H1 (cell line): Measurements from ENCODE around the gene PITRM1. TPM values are rescaled to one million over a fixed set of nuclear protein-coding genes. Genes with fewer than 3 reads are reported as not detected.

ENCODE experiments used
- CTCF ChIA-PET: fragments of 300-600 bp; sonication (Branson Sonifier 250); formaldehyde crosslinking; loops from one replicate; lab custom pipeline; 2021; ENCODE audit not compliant: partially characterized antibody; lab: Charles Lee
- POLR2A ChIA-PET: fragments of 300-600 bp; sonication (Branson Sonifier 250); formaldehyde crosslinking; loops from one replicate; lab custom pipeline; 2021; ENCODE audit warnings: inconsistent platforms; ENCODE audit not compliant: partially characterized antibody; lab: Charles Lee
- DNase-seq, 2 experiments: peaks; one replicate each; pipeline versions ENCODE4 v3.0.0 to v3.0.0-alpha.2; 2010 to 2022; ENCODE audit warnings: low spot score in 2 of 2, low read depth in 1 of 2, mixed read lengths in 1 of 2
- FAIRE-seq: peaks from 2 replicates; lab custom pipeline; 2011; peaks lifted over from hg19 to GRCh38; lab: Jason Lieb, UNC
- H2AFZ ChIP-seq: 2 replicates; pipeline ENCODE4 v1.8.1; 2012; ENCODE audit warnings: low read length, inconsistent platforms
- H2AK5ac ChIP-seq: 2 replicates; pipeline ENCODE4 v1.6.1; 2013; ENCODE audit warnings: low read depth, low read length
- H2BK120ac ChIP-seq: replicated peaks from 2 replicates; pipeline ENCODE3; 2013; ENCODE audit warnings: low read depth, low read length, inconsistent platforms
- H2BK12ac ChIP-seq: 2 replicates; pipeline ENCODE4 v1.6.1; 2013; ENCODE audit warnings: low read depth, low read length
- H2BK15ac ChIP-seq: 2 replicates; pipeline ENCODE4 v1.6.1; 2013; ENCODE audit warnings: low read length
- H2BK20ac ChIP-seq: 2 replicates; pipeline ENCODE4 v1.6.1; 2013; ENCODE audit warnings: low read length
- H2BK5ac ChIP-seq: 2 replicates; pipeline ENCODE4 v1.6.1; 2013; ENCODE audit warnings: low read depth, low read length
- H3K14ac ChIP-seq: 2 replicates; pipeline ENCODE4 v1.6.1; 2013; ENCODE audit warnings: inconsistent platforms; ENCODE audit not compliant: insufficient read length
- H3K18ac ChIP-seq: 2 replicates; pipeline ENCODE4 v1.6.1; 2013; ENCODE audit warnings: low read length; ENCODE audit errors: extremely low read depth
- H3K23ac ChIP-seq: 2 replicates; pipeline ENCODE4 v1.6.1; 2013; ENCODE audit warnings: inconsistent platforms; ENCODE audit not compliant: insufficient read length
- H3K23me2 ChIP-seq: 2 replicates; pipeline ENCODE4 v1.6.1; 2013; ENCODE audit warnings: low read depth, low read length
- H3K27ac ChIP-seq: 2 replicates; pipeline ENCODE4 v1.6.1; 2011; ENCODE audit warnings: low read depth, low read length, inconsistent platforms
- H3K27me3 ChIP-seq, 4 experiments: replicated peaks in 1 of 4; 1 replicate in 1 of 4; 2 replicates in 3 of 4; pipeline versions ENCODE4 v1.6.1 to v1.8.1; 2011 to 2013; ENCODE audit warnings: low read length in 3 of 4, mild to moderate bottlenecking in 3 of 4, inconsistent platforms in 2 of 4, mixed read lengths in 2 of 4, moderate library complexity in 1 of 4; ENCODE audit not compliant: control insufficient read depth in 3 of 4, insufficient read depth in 3 of 4; ENCODE audit errors: extremely low read depth in 1 of 4
- H3K36me3 ChIP-seq, 4 experiments: 2 replicates each; pipeline versions ENCODE4 v1.6.1 to v1.8.1; 2011 to 2013; ENCODE audit warnings: mild to moderate bottlenecking in 4 of 4, low read length in 3 of 4, moderate library complexity in 2 of 4, control low read depth in 1 of 4, inconsistent platforms in 1 of 4; ENCODE audit not compliant: insufficient read depth in 4 of 4, control insufficient read depth in 2 of 4
- H3K4ac ChIP-seq: replicated peaks from 2 replicates; pipeline ENCODE3; 2013; ENCODE audit warnings: low read length, low read depth, mixed read lengths, inconsistent platforms; ENCODE audit not compliant: insufficient read length
- H3K4me1 ChIP-seq, 4 experiments: replicated peaks in 1 of 4; 1 replicate in 1 of 4; 2 replicates in 3 of 4; pipeline versions ENCODE4 v1.6.1 to v1.8.1; 2011 to 2013; ENCODE audit warnings: low read length in 3 of 4, inconsistent platforms in 2 of 4, mixed read lengths in 1 of 4; ENCODE audit not compliant: insufficient read depth in 4 of 4, control insufficient read depth in 3 of 4
- H3K4me2 ChIP-seq, 2 experiments: 2 replicates each; pipeline versions ENCODE4 v1.6.1 to v1.8.1; 2011 to 2013; ENCODE audit warnings: low read depth in 2 of 2, low read length in 2 of 2, control low read depth in 1 of 2, inconsistent platforms in 1 of 2, mild to moderate bottlenecking in 1 of 2; ENCODE audit not compliant: insufficient read depth in 1 of 2
- H3K4me3 ChIP-seq, 4 experiments: fragments of 200-600, 300-600 bp in 1 of 4; sonication (generic), shearing (Covaris generic), sonication (Bioruptor Twin) in 1 of 4; 2 replicates each; pipeline versions ENCODE4 v1.5.1 to v1.8.1; 2011 to 2016; ENCODE audit warnings: low read length in 4 of 4, low read depth in 3 of 4, control low read depth in 2 of 4, inconsistent platforms in 2 of 4, mild to moderate bottlenecking in 2 of 4, mixed read lengths in 1 of 4, moderate library complexity in 1 of 4; ENCODE audit not compliant: insufficient read depth in 2 of 4; ENCODE audit errors: extremely low read depth in 1 of 4
- H3K56ac ChIP-seq: replicated peaks from 2 replicates; pipeline ENCODE3; 2013; ENCODE audit warnings: low read depth, mild to moderate bottlenecking, mixed read lengths, low read length, inconsistent platforms; ENCODE audit not compliant: insufficient read length
- H3K79me1 ChIP-seq: 2 replicates; pipeline ENCODE4 v1.6.1; 2013; ENCODE audit warnings: low read depth, low read length, control low read depth
- H3K79me2 ChIP-seq, 2 experiments: 2 replicates each; pipeline versions ENCODE4 v1.6.1 to v1.8.1; 2012 to 2013; ENCODE audit warnings: low read length in 2 of 2, mild to moderate bottlenecking in 2 of 2, inconsistent platforms in 1 of 2; ENCODE audit not compliant: insufficient read depth in 2 of 2, control insufficient read depth in 1 of 2
- H3K9ac ChIP-seq, 4 experiments: replicated peaks in 1 of 4; 1 replicate in 1 of 4; 2 replicates in 3 of 4; pipeline versions ENCODE4 v1.6.1 to v1.8.1; 2011 to 2013; ENCODE audit warnings: low read depth in 3 of 4, low read length in 3 of 4, control low read depth in 2 of 4, mild to moderate bottlenecking in 2 of 4, moderate library complexity in 2 of 4, inconsistent platforms in 1 of 4; ENCODE audit errors: extremely low read depth in 1 of 4
- H3K9me3 ChIP-seq, 2 experiments: 2 replicates each; pipeline versions ENCODE4 v1.6.1 to v1.8.1; 2012 to 2013; ENCODE audit warnings: mild to moderate bottlenecking in 2 of 2, moderate library complexity in 2 of 2, control low read depth in 1 of 2, inconsistent platforms in 1 of 2, low read depth in 1 of 2, low read length in 1 of 2, mixed read lengths in 1 of 2; ENCODE audit not compliant: insufficient read depth in 2 of 2
- H4K20me1 ChIP-seq, 2 experiments: replicated peaks in 1 of 2; 2 replicates each; pipeline versions ENCODE3 to v1.8.1; 2011 to 2013; ENCODE audit warnings: inconsistent platforms in 2 of 2, low read length in 2 of 2, mild to moderate bottlenecking in 1 of 2; ENCODE audit not compliant: insufficient read depth in 2 of 2, control insufficient read depth in 1 of 2
- H4K5ac ChIP-seq: 2 replicates; pipeline ENCODE4 v1.6.1; 2013; ENCODE audit warnings: low read length, low read depth, mixed read lengths, inconsistent platforms; ENCODE audit not compliant: insufficient read length
- H4K8ac ChIP-seq: 2 replicates; pipeline ENCODE4 v1.8.0; 2013; ENCODE audit warnings: mild to moderate bottlenecking, moderate library complexity, low read length, inconsistent platforms; ENCODE audit not compliant: insufficient read depth; ENCODE audit errors: extremely low read depth
- H4K91ac ChIP-seq: replicated peaks from 2 replicates; pipeline ENCODE3; 2013; ENCODE audit warnings: low read length, mixed read lengths, inconsistent platforms; ENCODE audit not compliant: insufficient read length
- EZH2 ChIP-seq: fragments of 200-600 bp; sonication (generic); IDR thresholded peaks from 2 replicates; pipeline ENCODE4 v1.7.1; 2012; ENCODE audit warnings: low read depth, mild to moderate bottlenecking, moderate library complexity, low read length, inconsistent platforms; ENCODE audit not compliant: severe bottlenecking
- GTF2F1 ChIP-seq: IDR thresholded peaks from 2 replicates; pipeline ENCODE4 v1.6.1; 2012; ENCODE audit warnings: low read depth, low read length, improper control_type of control experiment, borderline replicate concordance
- KDM4A ChIP-seq: IDR thresholded peaks from one replicate; pipeline ENCODE4 v1.7.1; 2012; ENCODE audit warnings: low read depth, mild to moderate bottlenecking, moderate library complexity, low read length, inconsistent platforms; ENCODE audit not compliant: severe bottlenecking
- TCF12 ChIP-seq: IDR thresholded peaks from 2 replicates; pipeline ENCODE4 v1.6.1; 2011; ENCODE audit warnings: low read depth, mild to moderate bottlenecking, low read length
- WGBS, 2 experiments: shearing (Covaris generic) in 1 of 2; methylation state at CpG; one replicate each; pipeline versions ENCODE4 v1.1.6 to v1.1.7; 2013 to 2015; ENCODE audit warnings: low lambda C conversion rate in 2 of 2, mixed read lengths in 2 of 2, inconsistent platforms in 1 of 2, low coverage in 1 of 2, missing lambda C conversion rate in 1 of 2; ENCODE audit not compliant: insufficient replicate concordance in 2 of 2, insufficient coverage in 1 of 2, insufficient read length in 1 of 2; ENCODE audit errors: extremely low coverage in 1 of 2, missing lambda C conversion rate in 1 of 2; 5-methylcytosine and 5-hydroxymethylcytosine counted together
- polyA plus RNA-seq, 7 experiments: library from polyadenylated mRNA; depleted of rRNA in 3 of 7; stranded (reverse) in 5 of 7; unstranded in 2 of 7; fragments of >200 nt in 5 of 7; fragments of 200-250 nt in 2 of 7; gene quantifications; 1 replicate in 5 of 7; 2 replicates in 1 of 7; 4 replicates in 1 of 7; pipeline versions ENCODE4 v1.2.1 to v1.2.3, GENCODE V29; 2011 to 2013; ENCODE audit warnings: missing spikeins in 2 of 7, mixed read lengths in 2 of 7
- total RNA-seq: library from RNA; stranded (reverse); fragmentation: NEBNext Ultra II Directional; extraction: Animal tissue kit (Norgen Biotek cat#: 25700); gene quantifications from 2 replicates; pipeline ENCODE4 v1.2.1, GENCODE V29; 2021

Gene PITRM1
- total and polyA plus RNA-seq, 2 of the 8 experiments (the other 6 are each of a cell fraction or from before 2014, with no cell fraction given): 18.6 to 31.5 TPM

DNA sequence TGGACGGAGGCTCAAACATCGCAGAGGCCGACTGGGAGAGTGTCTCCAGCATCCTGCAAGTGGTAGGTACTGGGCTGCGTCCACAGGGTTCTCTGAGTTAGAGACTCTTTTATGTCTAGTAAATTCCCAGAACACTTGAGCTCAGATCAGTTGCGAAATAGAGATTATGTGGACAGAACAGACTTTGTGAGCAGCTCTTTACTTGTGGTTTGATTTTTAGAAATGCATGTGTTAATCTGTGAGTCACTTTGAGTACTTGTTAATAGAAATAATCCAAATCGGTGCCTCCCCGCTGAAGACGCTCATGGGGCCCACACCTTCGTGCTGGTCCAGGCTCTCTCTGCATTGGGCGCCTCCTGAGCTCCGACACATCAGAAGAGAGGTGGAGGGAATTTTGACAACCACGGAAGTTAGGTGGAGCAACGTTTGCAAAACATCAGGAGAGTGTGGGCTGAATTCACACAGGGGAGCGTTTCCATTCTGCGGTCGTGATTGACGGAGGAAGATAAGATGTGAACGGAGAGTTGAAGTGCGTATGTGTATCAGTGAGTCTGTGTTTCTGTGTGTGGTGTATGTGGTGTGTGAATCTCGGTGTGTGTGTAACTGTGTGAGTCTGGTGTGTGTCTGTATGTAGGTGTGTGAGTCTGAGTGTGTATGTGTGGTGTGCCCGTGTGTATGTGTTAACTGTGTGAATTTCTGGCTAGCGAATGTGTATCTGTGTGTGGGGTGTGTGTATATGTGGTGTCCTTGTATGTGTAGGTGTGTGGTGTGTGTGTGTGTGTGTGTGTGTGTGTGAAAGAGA, 73.1 kb downstream of the PITRM1 start:
- Histone ChIP-seq H2BK5ac (peak overlapping the region; percentile 54; the same call in 1 of the 2 replicates), H3K23me2 (peaks cover 4% of the 10 kb centered on the region; the same call in 1 of the 2 replicates), H3K4me3 (no peak overlapping the region), H3K27me3 (no peaks in the 10 kb centered on the region), H2BK20ac (no peak overlapping the region), H3K79me2 (peaks cover 0 to 50% of the 10 kb centered on the region in 2 experiments; a peak in 3 of 4 replicates), H3K23ac (no peak overlapping the region), H3K9me3 (no peaks in the 10 kb centered on the region), H2AFZ (no peak overlapping the region), H2BK120ac (no peak overlapping the region), H2BK15ac (no peak overlapping the region), H3K18ac (no peak overlapping the region), H2AK5ac (no peak overlapping the region), H3K14ac (no peak overlapping the region), H2BK12ac (no peak overlapping the region), H3K27ac (no peak overlapping the region), H3K9ac (no peak overlapping the region), H3K56ac (peak overlapping the region; percentile 62), H4K8ac (no peak overlapping the region), H3K79me1 (peaks cover 8% of the 10 kb centered on the region), H4K20me1 (peaks cover 3 to 20% of the 10 kb centered on the region in 2 experiments), H3K4ac (no peak overlapping the region)
- 89 to 100% methylated on average over 1 to 22 of the region's 22 CpGs for WGBS, 2 experiments
- POLR2A ChIA-PET: no interaction called here
- FAIRE-seq (no peak), DNase-seq (no peak)
- TF ChIP-seq EZH2 (no peak), GTF2F1 (no peak), TCF12 (no peak), KDM4A (no peak)
- TF ChIP-seq, all 59 proteins: peak for 0
- Histone ChIP-seq H3K4me1 (peaks cover 0 to 4% (median 0%) of the 10 kb centered on the region in 4 experiments; a peak in 3 of 7 replicates), H4K5ac (no peak overlapping the region), H4K91ac (peak overlapping the region; percentile 46), H3K4me2 (no peak overlapping the region), H3K36me3 (peaks cover 7 to 52% (median 27%) of the 10 kb centered on the region in 4 experiments)
- CTCF ChIA-PET: interaction anchor here (0.6 kb wide), 1 partner anchor 174 kb away, joined by 3 read pairs; no protein-coding TSS in a partner anchor
